SK-N-DZ (cell line): ENCODE results near the gene TMEM164.

ENCODE experiments used
- DNase-seq: peaks from one replicate; pipeline ENCODE4 v3.0.0-alpha.2; 2015; ENCODE audit warnings: low spot score

The TMEM164 gene

DNA sequence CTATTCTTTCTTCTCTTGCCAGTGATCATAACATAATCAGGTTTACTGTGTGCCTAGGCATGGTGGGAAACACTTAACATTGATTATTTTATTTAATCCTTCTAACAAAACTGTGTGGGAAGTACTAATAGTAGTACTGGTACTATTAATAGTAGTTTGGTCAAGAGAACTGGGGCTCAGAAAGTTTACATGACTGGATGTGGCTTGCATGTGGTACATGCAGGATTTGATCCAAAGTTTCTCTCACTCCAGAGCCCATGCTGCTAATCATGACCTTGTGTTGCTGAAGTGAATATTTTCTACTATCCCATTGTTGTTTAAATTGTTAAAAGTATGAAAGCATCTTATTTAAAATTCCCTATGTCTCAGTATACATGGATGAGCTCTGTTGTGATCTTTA lies 78.4 kb downstream of the TMEM164 start:
- DNase-seq, result no peak

GRCh38 chrX:110081740-110082139 lies 78.8 kb downstream of the TMEM164 start:
- no peak for DNase-seq

DNA sequence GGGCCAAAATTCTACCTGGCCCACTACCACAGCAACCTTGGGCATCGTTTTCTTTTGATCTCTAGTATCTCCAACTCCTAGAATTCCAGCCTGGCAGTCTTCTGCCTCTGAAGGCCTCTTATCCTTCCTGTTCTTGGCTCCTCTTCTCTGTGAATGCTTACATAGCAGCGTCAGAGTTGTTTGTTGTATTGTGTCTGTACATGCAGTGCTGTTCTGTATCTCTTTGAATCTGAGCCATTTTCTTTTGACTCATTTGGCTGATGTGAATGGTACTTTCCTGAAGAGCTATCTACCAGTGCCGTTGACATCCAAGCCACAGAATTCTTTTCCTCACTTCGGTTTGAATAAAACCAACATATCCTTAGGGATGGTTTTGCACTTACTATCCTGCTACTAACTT lies 79.2 kb downstream of the TMEM164 start:
- DNase-seq, result no peak

- no peak for DNase-seq
Observed at GRCh38 chrX:110086162-110086915, 83.4 kb downstream of the TMEM164 start.

- DNase-seq, result no peak
Observed at GRCh38 chrX:110086916-110087484, 84.1 kb downstream of the TMEM164 start.

GRCh38 chrX:110087485-110088356 lies 84.8 kb downstream of the TMEM164 start:
- no peak for DNase-seq

- no peak for DNase-seq
Observed at GRCh38 chrX:110089656-110090403, 86.9 kb downstream of the TMEM164 start.

GRCh38 chrX:110097920-110098319 lies 95.0 kb downstream of the TMEM164 start:
- DNase-seq, result no peak

DNA sequence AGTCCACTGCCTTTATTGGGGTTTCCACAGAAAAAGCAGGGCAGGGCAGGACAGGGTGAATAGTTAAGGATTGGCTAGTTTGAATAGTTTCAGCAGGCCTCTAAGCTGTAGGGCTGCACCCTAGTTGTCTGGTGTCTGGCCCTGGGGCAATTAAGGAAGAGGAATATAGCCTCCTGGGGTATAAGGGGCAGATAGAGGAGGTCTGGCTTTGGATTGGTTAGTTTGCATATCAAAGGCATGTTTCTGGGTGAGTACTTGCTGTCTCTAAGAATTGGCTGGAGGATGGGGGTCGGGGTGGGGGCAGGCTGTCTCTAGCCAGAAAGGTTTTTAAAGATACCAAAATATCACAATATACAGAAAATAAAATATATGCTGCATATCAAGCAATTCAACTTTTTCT lies 100.4 kb downstream of the TMEM164 start:
- no peak for DNase-seq

GRCh38 chrX:110104078-110104477 lies 101.2 kb downstream of the TMEM164 start:
- no peak for DNase-seq

GRCh38 chrX:110108381-110108821 lies 105.5 kb downstream of the TMEM164 start:
- no peak for DNase-seq

GRCh38 chrX:110114260-110114776 lies 111.4 kb downstream of the TMEM164 start:
- no peak for DNase-seq

GRCh38 chrX:110116066-110116980 lies 113.4 kb downstream of the TMEM164 start:
- DNase-seq, result no peak

GRCh38 chrX:110118530-110118929 lies 115.6 kb downstream of the TMEM164 start:
- no peak for DNase-seq

DNA sequence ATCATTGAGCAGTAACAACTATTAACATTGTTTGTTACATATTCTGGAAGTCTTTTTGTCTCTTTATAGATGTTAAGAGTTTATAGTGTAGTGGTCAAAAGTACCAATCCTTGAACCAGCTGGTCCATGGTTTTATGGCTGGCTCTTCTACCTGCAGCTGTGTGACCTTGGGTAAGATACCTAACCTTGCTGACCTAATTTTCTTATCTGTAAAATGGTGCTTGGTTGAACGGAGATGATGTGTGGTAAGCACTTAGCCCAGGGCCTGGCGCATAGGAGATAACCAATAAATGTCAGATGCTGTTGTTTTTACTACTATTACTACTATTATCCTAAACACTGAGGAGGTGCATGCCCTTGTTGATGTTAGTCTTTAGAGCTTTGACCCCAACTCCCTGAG lies 116.6 kb downstream of the TMEM164 start:
- DNase-seq, result no peak

GRCh38 chrX:110120025-110120424 lies 117.1 kb downstream of the TMEM164 start:
- no peak for DNase-seq

DNA sequence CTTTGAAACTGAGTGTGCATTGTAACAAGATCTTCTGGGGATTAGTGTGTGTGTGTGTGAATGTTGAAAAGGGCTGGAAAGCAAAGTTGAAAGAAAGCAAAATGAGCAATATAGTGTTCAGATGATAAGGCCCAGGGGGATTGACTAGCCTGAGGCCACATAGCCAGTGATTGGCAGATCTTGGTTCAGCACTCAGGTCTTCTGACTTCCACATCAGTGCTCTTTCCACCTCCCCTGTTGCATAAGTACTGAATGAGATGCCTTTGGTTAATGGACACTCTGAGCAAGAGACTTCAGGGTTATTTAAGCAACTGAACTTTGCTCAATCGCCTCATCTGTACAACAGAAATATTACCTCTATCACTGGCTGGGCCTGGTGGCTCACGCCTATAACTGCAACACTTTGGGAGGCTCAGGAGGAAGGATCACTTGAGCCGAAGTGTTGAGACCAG lies 120.4 kb downstream of the TMEM164 start:
- DNase-seq, result no peak

DNA sequence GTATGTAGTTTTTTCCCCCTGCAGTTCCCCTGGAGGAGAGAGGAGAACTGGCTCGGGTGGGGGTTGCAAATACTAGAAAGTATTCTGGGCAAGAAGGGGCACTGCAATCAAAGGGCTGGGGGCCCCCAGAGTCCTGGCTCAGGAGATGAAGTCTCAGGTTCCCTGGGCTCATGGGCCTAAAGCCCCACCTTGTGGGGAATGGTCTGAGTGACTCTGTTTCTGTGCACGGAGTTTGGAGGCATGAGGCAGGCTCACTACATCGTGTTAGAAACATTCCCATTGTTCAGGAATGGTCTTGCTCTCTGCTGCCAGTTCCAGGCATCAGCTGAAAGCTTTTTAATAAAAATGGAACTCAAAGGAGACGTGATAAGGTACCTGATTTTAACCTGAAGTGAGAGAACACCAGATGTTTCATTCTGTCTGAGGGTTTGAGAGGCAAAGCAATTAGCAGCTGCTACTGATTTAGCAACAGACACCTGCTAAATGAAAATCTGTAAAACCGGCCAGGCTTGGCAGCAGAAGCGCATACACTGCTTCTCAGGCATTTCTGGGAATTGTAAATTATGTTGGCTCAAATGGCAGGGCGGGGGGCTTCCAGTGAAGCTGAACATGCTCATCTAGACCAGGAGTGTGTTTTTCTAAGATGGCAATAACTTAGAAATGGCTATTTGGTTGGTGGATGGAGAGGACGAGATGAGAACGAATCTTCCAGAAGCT lies 122.7 kb downstream of the TMEM164 start:
- no peak for DNase-seq

DNA sequence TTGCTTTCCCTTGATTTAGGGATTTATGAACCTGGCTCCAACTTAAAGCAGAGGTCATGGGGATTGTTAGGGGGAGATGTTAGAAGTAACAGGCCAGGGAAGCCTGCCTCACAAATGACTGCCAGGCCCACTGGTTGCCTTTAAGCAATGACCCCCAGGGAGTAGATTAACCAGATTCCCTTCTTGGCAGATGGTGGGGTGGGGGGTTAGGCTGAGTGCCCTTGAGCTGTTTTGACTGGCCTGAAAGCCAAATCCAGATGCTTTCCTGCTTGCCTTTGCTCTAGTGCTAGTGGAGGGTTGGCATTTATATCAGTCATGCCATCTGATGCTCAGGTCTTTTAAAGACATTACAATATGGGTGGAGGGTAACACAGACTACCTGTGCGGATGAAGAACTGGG lies 128.1 kb downstream of the TMEM164 start:
- DNase-seq, result peak; percentile 16
